Measurements from ENCODE around the gene TMX4.

Gene TMX4

DNA sequence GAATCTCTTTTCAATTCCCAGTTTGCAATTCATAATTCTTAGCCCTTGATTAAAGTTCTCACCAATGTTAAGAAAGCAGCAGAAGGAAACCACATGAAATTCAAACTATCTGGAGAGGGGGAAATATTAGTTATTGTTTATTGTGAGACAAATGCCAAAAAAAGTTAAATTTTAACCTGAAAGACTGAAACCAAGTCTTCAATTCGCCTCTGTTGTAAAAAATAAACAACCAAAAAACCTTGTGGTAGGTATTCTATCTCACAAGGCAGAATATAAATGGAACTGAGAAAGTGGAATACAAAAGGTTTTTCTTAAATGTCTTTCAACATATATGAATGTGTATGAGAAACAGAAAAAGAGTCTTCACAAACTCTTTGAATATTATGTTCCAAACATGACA is 24.8 kb downstream of the TMX4 start:
- Mint-ChIP-seq H3K4me1 (no peaks in the 10 kb centered on the region), H3K27me3 (no peaks in the 10 kb centered on the region), H3K27ac (no peak overlapping the region), H3K9me3 (peaks cover 11% of the 10 kb centered on the region), H3K36me3 (peaks cover 24% of the 10 kb centered on the region), H3K4me3 (no peak overlapping the region)
- no peak for ATAC-seq

DNA sequence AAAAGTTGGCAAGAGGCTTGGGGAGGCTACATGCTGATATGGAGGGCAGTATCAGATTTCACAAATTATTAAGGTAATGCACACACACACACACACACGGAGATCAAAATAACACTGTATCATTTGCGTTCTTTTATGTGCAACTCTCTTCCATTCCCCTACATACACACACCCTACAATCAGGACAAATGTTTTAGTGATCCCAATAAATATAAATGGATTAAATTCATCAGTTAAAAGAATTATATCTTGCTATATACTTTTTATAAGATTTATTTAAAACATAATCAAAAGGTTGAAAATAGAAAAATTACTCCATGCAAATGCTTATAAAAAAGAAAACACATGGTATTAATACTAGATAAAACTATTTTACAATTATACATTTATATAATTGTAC is 25.9 kb downstream of the TMX4 start:
- no peaks in the 10 kb centered on the region for H3K27me3 Mint-ChIP-seq
- ATAC-seq = no peak
- peaks cover 24% of the 10 kb centered on the region for H3K36me3 Mint-ChIP-seq
- peaks cover 11% of the 10 kb centered on the region for H3K9me3 Mint-ChIP-seq
- H3K4me1 Mint-ChIP-seq = no peaks in the 10 kb centered on the region
- H3K27ac Mint-ChIP-seq = no peak overlapping the region
- H3K4me3 Mint-ChIP-seq = no peak overlapping the region

DNA sequence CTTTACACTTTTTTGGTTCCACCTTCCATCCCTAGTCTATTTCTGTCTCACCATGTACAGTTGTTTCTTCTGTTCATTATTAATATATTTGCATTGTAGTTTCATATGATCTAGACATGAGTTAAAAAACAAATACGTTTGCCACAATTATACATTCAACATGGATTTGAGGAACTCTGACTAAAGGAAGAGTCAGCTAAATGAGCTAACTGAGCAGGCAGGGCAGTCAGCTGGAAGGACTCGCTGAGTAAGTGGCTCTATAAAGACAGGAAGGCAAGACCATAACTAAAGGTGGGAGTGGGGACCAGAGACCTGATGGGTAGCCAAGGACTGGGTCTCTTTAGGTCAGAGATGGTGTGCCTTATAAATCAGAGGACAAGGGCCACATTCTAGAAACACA is 26.3 kb downstream of the TMX4 start:
- H3K9me3 Mint-ChIP-seq = peaks cover 11% of the 10 kb centered on the region
- no peak for ATAC-seq
- no peaks in the 10 kb centered on the region for H3K27me3 Mint-ChIP-seq
- H3K4me1 Mint-ChIP-seq = no peaks in the 10 kb centered on the region
- H3K36me3 Mint-ChIP-seq = peaks cover 24% of the 10 kb centered on the region
- no peak overlapping the region for H3K27ac Mint-ChIP-seq
- no peak overlapping the region for H3K4me3 Mint-ChIP-seq

DNA sequence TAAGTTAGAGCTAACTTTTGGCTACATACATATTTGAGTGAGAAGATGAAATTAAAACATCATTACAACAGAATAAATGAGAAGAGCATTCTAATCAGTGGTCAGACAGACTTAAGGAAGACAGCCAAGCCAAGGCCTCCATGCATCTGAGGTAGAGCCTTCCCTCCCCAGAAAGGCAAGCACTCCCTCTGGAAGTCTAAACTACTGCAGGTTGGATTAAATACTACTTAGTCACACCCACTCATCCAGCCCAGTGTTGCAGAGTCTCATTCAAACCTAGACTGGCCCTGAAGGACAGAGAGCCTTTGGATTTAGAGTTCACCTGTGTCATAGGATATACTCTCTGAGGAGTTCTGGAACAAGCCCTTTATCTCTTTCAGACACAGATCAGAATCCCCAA is 29.2 kb downstream of the TMX4 start:
- Mint-ChIP-seq H3K27me3 (no peaks in the 10 kb centered on the region), H3K27ac (no peak overlapping the region), H3K4me3 (no peak overlapping the region), H3K36me3 (peaks cover 29% of the 10 kb centered on the region), H3K9me3 (peaks cover 11% of the 10 kb centered on the region), H3K4me1 (no peaks in the 10 kb centered on the region)
- ATAC-seq = no peak

DNA sequence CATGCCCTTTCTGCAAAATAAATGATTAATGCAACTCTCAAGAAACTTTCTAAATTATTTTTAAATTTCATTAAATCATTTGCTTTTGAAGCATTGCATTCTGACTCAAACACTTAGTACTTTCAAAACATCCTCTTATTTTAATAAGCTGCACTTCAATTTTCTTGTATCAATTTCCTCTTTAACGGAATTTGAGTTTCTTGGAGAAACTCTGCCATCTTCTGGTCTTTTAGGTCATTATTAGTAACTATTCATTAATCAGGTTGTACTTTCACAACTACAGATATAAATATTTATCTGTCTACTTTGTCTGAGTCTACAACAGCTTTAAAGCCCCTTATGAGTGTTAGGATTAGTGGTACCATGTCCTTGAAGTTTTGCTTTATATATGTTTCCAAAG is 30.2 kb downstream of the TMX4 start:
- Mint-ChIP-seq H3K27me3 (no peaks in the 10 kb centered on the region), H3K4me3 (no peak overlapping the region), H3K4me1 (no peaks in the 10 kb centered on the region), H3K27ac (no peak overlapping the region), H3K9me3 (peaks cover 8% of the 10 kb centered on the region), H3K36me3 (peaks cover 20% of the 10 kb centered on the region)
- no peak for ATAC-seq

DNA sequence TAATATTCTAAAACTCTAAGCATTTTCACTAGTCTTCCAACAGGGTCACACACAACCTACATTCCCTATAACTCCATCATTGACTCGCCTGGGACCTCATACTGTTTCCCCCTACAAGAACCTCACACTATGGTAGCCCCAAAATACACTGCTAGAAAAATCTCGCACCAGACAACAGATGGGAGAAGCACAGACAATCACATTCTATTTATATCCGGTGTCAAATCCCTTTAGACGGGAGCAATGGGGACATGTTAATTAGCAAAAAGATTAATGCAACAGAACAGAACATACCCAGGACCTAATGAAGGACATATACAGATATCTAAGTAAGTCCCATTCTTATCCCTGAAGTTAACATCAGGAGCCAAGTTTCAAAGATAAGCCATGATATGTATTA is 33.6 kb downstream of the TMX4 start:
- Mint-ChIP-seq H3K27me3 (no peaks in the 10 kb centered on the region), H3K9me3 (no peaks in the 10 kb centered on the region), H3K4me1 (no peaks in the 10 kb centered on the region), H3K27ac (no peak overlapping the region), H3K4me3 (no peak overlapping the region), H3K36me3 (peaks cover 18% of the 10 kb centered on the region)
- no peak for ATAC-seq

DNA sequence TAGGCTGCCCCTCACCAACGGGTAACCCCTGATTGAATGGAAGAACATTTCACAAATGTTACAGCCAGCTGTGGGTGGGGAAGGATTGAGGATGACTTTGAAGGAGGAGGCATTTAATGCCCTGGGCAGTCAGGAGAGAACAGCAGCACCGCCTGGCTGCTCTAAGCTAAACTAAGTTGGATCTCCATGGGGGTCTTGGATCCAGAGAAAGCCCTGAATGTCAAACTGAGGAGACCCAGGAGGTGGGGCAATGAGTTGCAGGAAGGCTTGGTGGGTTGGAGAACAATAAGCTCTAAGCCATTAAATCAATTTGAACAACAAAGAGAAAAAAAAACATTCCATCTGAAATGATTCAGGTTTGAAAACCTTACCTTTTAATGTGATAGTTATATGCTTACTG is 35.4 kb downstream of the TMX4 start:
- no peaks in the 10 kb centered on the region for H3K27me3 Mint-ChIP-seq
- H3K27ac Mint-ChIP-seq = no peak overlapping the region
- peaks cover 25% of the 10 kb centered on the region for H3K36me3 Mint-ChIP-seq
- no peaks in the 10 kb centered on the region for H3K9me3 Mint-ChIP-seq
- no peak for ATAC-seq
- H3K4me1 Mint-ChIP-seq = no peaks in the 10 kb centered on the region
- no peak overlapping the region for H3K4me3 Mint-ChIP-seq

DNA sequence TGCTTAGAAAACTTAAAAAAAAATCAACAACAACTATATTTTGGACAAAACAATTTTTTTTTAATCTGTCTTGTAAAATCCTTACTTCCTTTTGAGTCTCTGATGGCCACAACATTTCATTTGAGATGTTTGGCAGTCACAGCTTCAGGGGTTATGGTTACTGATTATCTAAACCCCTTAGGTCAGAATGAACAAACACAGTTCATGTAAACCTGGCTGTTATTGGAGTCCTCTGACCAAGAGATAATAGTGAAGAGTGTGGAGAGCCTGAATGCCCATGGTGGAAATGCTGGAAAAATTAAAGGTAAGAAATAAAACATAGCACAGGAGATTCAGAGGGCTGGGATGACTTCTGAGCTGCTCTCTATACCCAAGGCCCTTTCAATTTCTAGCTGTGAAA is 38.2 kb downstream of the TMX4 start:
- H3K4me1 Mint-ChIP-seq = no peaks in the 10 kb centered on the region
- H3K27ac Mint-ChIP-seq = no peak overlapping the region
- H3K36me3 Mint-ChIP-seq = peaks cover 36% of the 10 kb centered on the region
- no peak for ATAC-seq
- no peak overlapping the region for H3K4me3 Mint-ChIP-seq
- no peaks in the 10 kb centered on the region for H3K27me3 Mint-ChIP-seq
- H3K9me3 Mint-ChIP-seq = no peaks in the 10 kb centered on the region

DNA sequence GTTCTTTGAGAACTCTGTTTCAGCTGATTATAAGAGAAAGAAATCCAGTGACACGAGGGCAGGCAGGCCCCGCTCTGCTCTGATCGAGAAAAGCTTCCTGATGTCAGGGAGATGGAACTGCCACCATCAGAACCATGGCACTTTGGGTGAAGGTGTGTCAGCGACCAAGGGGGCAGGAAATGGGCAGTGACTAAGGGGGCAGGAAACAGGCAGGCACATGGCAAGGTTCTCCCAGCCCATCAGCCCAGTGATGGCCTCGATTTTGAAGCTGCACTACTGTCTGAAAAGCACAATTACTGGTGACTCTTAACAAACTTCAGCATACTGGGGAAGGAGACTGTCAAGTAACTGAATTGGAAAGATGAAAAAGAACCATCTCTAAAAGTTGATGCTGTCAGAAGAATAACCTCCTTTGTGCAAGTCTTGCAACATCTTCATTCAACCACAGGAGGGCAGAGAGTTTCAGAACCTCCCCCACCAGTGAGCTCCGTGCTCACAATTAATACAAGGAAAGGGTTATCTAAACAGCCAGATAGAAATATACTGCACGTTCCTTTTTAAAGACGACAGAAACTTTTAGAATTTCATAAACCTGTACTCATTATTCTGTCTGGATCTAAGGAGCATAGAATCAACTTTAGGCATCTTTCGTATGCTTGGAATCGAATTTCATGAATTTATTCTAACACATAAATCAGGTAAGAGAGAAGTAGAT is 39.1 kb downstream of the TMX4 start:
- H3K27ac Mint-ChIP-seq = no peak overlapping the region
- H3K36me3 Mint-ChIP-seq = peaks cover 31% of the 10 kb centered on the region
- H3K4me1 Mint-ChIP-seq = no peaks in the 10 kb centered on the region
- H3K27me3 Mint-ChIP-seq = no peaks in the 10 kb centered on the region
- no peak for ATAC-seq
- no peaks in the 10 kb centered on the region for H3K9me3 Mint-ChIP-seq
- H3K4me3 Mint-ChIP-seq = no peak overlapping the region

DNA sequence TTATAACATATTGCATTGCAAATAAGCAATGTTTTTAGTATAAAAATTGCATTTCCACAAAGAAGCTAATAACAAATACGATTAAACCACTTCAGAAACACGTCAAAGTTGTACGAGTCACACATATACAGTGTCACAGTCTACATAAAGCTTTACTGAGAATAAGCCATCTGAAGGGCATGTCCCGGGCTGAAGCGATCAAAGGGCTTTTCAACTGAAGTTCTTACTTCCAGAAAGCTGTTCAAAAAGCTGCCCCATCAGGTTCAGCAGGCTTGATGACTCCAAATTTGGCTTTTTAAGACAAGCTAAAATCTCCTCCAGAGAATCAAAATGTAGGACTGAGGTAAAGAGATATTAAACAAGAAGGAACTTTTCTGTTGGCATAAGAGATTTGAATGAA is 41.9 kb downstream of the TMX4 start:
- no peaks in the 10 kb centered on the region for H3K9me3 Mint-ChIP-seq
- H3K36me3 Mint-ChIP-seq = peaks cover 31% of the 10 kb centered on the region
- no peaks in the 10 kb centered on the region for H3K4me1 Mint-ChIP-seq
- no peaks in the 10 kb centered on the region for H3K27me3 Mint-ChIP-seq
- H3K27ac Mint-ChIP-seq = no peak overlapping the region
- ATAC-seq = no peak
- no peak overlapping the region for H3K4me3 Mint-ChIP-seq

DNA sequence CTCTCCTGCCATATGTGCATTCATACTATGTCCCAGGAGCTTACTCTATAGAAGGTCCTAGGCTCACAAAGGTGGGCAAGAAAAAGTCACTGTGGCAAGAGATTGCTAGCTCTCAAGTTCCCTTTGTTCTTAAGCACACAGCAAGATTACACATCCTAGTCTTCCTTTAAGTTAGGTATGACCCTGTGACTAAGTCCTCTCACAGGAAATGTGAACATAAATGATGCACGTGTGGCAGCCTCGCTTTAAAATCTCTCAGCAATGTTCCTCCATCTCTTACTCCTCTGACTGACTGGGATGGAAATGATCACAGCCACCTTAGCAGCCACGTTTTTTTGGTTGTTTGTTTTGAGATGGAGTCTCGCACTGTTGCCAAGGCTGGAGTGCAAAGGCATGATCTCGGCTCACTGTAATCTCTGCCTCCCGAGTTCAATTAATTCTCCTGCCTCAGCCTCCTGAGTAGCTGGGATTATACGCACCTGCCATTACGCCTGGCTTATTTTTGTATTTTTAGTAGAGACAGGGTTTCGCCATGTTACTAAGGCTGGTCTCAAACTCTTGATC is 43.6 kb downstream of the TMX4 start:
- no peaks in the 10 kb centered on the region for H3K9me3 Mint-ChIP-seq
- H3K27me3 Mint-ChIP-seq = no peaks in the 10 kb centered on the region
- no peaks in the 10 kb centered on the region for H3K4me1 Mint-ChIP-seq
- peaks cover 19% of the 10 kb centered on the region for H3K36me3 Mint-ChIP-seq
- H3K4me3 Mint-ChIP-seq = no peak overlapping the region
- H3K27ac Mint-ChIP-seq = no peak overlapping the region
- no peak for ATAC-seq

DNA sequence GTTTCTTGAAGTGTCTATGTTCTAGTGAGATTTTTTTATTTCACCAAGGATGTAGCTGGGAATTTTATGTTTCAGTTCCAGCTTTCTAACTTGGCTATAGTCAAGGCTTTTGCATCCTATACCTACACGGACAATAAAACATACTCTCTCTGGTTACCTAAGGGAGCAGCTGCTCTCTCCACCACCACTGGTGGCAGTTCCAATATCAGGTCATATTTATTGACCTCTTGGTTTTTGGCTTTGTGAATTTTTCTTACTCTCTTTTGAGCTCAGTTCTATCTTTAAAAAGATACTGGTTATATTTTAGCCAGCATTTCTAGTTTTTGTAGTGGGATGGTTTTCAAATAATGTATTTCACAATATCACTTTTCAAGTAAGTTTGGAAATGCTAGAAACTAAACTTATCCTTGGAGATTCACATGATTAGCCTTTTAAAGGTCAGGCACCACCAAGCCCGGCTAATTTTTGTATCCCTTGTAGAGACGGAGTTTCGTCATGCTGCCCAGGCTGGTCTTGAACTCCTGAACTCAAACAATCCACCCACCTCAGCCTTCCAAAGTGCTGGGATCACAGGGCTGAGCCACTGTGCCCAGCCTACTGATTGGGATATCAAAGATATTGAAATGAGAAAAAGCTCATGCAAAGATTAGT is 44.7 kb downstream of the TMX4 start:
- Mint-ChIP-seq H3K4me1 (no peaks in the 10 kb centered on the region), H3K9me3 (no peaks in the 10 kb centered on the region), H3K27ac (no peak overlapping the region), H3K27me3 (no peaks in the 10 kb centered on the region), H3K36me3 (peaks cover 11% of the 10 kb centered on the region), H3K4me3 (no peak overlapping the region)
- ATAC-seq = no peak

DNA sequence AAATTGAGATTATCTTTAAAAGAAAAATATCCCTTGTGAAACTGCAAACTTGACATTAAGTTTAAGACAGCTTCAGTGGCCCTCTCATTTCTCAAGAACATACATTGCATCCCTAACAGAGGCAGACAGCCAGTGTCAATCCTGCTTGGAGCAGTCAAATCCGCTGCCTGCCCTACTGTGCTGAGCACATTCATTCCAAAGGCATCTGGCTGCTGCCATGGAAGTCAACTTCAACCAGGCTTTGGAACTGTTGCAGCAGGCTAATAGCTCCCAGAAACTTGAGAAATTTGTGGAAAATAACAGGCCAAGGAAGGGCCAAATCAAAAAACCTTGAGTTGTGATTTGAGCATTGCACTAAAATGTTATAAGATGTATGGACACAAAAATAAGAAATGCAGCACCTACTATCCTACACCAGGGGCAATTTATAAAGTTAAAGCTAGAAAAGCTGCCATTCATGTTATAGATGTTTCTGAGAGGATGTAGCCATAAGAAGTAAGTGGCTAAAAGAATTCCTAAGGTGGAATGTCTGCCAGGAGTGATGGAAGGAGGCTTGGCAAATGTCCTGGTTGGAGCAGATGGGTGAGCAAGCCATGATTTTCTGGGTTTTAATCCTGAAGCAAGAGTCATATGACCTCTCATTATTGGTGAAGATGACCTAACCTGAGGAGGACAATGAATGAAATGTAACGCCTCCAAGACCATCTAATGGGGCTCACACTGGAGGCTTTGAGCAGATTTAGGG is 47.9 kb downstream of the TMX4 start:
- no peaks in the 10 kb centered on the region for H3K36me3 Mint-ChIP-seq
- H3K9me3 Mint-ChIP-seq = no peaks in the 10 kb centered on the region
- H3K27me3 Mint-ChIP-seq = no peaks in the 10 kb centered on the region
- H3K27ac Mint-ChIP-seq = no peak overlapping the region
- no peak for ATAC-seq
- H3K4me3 Mint-ChIP-seq = no peak overlapping the region
- H3K4me1 Mint-ChIP-seq = no peaks in the 10 kb centered on the region

DNA sequence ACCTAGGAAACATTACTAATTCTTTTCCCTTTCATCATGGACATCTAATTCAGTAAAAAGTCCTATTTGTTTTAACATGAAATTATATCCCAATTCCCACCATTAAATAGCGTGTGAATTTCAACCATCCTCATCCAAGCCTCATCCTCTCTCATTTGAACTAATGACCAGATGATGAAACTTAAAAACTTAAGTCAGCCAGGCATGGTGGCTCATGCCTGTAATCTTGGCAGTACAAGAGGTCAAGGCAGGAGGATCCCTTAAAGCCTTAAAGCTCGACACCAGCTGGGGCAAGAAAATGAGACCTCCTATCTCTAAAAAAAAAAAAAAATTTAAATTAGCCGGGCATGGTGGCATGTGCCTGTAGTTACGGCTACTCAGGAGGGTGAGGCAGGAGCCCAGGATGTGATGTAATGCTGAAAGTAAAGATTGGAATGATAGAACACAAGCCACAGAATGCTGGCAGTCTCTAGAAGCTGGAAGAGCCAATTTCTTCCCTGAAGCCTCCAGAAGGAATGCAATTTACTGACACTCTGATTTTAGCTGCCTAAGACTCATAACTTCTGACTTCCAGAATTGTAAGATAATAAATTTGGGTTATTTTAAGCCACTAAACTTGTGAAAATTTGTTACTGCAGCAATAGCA is 52.2 kb downstream of the TMX4 start:
- Mint-ChIP-seq H3K27me3 (no peaks in the 10 kb centered on the region), H3K9me3 (no peaks in the 10 kb centered on the region), H3K36me3 (no peaks in the 10 kb centered on the region), H3K4me1 (no peaks in the 10 kb centered on the region), H3K4me3 (no peak overlapping the region), H3K27ac (no peak overlapping the region)
- ATAC-seq = no peak

DNA sequence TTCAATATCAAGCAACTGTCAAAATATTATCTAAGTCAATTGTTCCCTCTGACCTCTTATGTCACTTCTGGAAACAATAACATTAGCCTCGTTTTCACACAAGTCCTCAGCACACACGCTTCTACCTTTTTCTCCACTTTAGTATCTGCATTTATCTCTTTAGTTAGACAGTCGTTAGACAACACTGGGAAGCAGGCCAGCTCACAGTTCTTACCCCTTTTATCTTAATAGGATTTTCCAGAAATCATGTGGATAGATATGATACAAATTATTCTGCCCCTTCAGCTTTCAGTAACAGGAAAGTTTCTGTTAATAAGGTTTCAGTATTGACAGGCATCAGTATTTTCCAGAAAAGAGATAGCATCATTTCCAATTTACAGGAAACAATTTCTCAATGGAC is 53.4 kb downstream of the TMX4 start:
- no peaks in the 10 kb centered on the region for H3K27me3 Mint-ChIP-seq

More for the DNA sequence above, 53.4 kb downstream of the TMX4 start:
- Mint-ChIP-seq H3K27ac (no peak overlapping the region), H3K36me3 (no peaks in the 10 kb centered on the region), H3K4me1 (no peaks in the 10 kb centered on the region), H3K9me3 (no peaks in the 10 kb centered on the region), H3K4me3 (no peak overlapping the region)
- ATAC-seq = no peak
